GM21367 (cell line): Measurements from ENCODE around the gene NPAS3.

Experiments used
- ATAC-seq: cut with Tn5 transposase; IDR thresholded peaks from one replicate; pipeline ENCODE4 v1.9.1; 2021; ENCODE audit not compliant: unreplicated experiment

The NPAS3 gene

DNA sequence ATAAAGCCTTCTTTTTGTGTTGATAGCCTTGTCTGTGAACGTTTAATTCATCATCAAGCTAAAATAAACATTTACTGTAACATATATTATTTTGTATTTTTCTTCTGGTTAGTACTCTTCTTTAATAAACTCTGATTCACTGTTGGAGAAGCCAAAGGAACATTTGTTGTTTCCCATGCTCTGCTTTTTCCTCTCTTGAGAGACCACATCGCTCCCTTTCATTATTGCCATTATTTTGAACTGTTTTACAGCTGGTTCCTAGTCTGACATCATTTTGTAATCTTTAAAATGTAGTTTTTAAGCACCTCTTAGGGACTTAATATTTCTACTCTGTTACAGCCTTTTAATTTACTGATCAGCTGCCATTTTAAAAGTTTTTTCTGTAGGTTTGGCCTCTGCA, 301.8 kb downstream of the NPAS3 start:
- ATAC-seq, result no peak

DNA sequence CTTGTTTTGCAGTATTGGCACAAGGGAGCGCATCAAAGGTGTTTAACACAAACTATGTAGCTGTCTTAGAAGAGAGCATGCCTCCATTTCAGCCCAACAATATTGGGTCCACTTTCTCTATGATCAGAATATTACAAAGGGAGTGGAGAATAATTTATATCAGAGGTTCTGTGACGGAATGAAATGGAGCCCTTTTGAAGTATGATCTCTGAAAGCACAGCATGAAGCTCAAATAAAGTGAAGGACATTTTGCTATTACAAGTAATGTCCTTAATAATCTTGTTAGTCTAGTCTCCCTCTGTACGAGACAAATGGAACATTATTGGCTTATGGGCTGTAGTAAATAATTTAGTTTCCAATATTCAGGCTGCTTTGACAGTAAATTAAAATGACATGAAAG, 302.7 kb downstream of the NPAS3 start:
- no peak for ATAC-seq

DNA sequence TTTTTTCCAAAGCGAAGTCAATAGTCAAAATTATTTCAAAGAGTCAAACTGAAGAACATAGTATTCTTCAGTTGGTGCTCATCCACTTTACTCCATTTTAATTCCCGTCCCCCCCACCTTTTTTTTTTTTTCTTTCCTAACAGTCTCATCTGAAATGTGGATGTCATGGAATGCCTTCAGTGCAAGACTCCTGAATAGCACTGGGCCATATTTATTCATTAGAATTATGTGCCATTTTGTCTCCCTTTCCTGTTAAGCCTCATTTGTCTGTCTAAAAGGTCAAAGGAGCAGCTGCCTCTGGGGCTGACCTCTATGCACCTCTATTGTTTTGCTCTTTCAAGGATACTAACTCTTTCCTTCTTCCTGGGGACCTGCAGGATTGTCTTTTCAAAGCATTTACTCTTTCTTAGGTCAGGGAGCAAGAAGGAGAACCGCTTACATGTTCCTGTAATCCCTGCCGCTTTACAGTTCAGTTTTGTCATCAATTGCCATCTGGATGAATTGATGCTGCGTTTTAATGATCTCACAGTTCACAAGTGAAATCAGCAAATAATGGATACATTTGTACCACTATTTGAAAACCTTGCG, 310.6 kb downstream of the NPAS3 start:
- ATAC-seq, result no peak

DNA sequence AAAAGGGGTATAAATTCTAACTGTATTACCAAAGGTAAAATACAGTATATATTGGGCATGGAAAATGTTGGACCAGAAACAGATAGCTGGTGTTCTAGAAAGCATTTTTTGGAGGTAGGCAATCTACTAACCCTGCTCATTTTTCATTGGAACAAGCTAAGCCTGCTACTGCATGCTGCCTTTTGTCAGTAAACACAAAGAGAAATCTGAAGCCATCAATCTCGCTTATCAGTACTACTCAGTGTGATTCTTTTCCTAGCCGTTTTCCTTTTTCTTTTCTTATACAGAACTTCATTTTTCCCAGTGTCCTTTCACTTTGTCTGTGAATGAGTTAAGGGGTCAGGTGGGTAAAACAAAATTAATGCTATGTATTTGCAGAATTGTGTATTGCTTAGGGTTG, 312.3 kb downstream of the NPAS3 start:
- ATAC-seq, result no peak

DNA sequence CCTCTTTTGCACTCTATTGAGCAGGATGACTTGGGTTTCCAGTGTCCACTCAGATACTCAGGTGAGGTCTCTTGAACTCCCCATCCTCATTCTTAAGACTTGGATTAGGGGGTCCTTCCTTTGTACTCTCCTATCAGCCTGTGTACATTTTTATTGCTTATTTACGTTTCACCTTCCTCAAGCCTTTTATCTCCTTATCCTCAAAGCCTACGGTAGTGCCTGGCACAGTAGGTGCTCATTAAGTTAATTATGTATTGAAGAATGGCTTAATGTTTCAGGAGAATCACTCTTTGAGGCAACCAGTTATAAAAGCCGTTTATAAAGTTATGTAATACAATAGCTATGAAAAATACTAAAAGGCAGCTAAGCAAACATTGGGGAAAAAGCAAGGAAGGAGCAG, 315.7 kb downstream of the NPAS3 start:
- no peak for ATAC-seq

DNA sequence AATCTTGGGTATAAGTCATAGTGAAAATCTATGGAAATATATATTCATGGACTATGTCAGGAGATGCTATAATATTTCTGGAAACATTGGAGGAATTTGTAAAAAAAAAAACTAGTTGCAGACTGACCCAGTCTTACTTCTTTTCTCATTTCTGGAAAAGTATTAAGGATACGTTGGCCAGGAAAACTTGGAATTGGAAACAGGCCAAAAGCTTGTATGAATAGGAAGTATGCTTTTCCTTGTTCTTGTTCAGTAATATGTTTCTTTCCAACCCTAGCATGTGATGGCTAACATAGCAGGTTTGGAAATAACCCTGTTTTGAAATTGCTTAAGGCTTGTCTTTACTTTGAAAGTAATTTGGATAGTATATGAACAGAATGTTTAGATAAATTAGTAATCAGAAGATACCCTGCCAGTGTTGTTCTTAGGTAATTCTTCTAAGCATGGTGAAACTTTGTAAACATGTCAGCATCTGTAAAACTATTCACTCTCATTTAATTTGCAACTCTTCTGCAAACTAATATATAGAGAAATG, 316.2 kb downstream of the NPAS3 start:
- no peak for ATAC-seq

DNA sequence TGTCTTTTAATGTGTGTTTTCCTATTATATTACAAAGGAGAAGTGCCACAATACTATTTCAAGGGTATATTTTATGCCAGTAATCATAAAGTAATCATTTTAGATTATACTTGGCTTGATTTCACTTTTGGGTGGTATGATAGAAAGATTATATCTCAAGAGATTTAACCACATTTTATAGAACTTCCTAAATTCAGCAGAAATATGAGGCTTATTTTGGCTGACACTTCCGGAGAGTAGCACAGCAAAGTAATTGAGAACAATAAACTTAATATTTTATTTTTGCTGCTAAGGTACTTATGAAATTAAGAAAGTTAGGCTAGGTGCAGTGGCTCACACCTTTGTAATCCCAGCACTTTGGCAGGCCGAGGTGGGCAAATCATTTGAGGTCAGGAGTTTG, 319.1 kb downstream of the NPAS3 start:
- no peak for ATAC-seq

DNA sequence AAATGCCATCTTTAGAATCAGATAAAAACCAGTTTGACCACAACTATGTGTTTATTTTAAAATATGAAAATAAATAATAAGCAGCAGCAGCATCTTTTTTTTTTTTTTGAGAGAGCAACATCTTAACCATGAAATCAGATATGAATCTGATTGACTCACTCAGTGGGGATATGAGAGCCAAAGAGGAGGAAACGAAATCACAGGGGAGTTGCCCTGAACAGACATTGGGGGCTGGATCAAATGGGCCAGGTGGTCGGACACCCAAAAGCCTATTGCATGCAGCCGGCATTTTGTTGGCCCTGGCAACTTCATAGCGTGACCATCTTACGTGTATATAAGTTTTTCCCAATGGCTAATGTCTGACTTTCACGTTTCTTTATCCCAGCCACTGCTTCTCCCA, 321.1 kb downstream of the NPAS3 start:
- no peak for ATAC-seq

DNA sequence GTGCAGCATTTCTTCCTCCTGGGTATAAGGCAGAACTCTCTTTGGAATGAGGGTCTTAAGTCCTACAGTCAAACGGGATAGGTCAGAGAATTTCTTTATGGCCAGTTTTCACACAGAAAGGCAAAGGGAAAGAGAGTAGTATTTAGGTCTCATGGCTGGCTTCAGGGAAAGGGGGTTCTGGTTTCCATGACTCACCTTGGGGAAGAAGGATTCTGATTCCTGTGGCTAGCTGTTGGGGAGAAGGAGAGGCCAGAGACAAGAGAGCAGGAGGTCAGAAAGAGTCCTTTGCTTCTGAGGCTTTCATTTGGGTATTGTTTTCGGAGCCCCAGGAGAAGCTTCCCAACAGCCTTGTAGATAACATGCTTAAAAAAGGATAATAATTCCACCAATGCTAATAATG, 332.5 kb downstream of the NPAS3 start:
- no peak for ATAC-seq

DNA sequence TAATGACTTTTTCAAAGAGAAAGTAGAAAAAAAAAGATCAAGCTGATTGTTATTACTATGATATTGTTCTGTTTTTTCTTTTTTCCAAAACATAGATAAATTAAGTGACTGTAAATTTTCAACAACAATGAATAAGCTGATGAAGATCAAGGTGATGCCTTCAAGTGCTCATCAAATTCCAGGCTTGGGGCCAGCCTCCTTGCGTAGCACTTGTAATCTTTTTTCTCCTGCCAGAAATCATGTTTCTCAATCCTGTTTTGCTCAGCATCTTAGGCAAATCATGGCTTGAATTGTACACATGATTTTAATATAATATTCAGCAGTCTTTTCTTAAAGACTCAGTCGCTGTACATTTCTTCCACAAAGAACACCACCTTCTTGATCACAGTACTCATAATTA, 333.2 kb downstream of the NPAS3 start:
- ATAC-seq, result no peak

DNA sequence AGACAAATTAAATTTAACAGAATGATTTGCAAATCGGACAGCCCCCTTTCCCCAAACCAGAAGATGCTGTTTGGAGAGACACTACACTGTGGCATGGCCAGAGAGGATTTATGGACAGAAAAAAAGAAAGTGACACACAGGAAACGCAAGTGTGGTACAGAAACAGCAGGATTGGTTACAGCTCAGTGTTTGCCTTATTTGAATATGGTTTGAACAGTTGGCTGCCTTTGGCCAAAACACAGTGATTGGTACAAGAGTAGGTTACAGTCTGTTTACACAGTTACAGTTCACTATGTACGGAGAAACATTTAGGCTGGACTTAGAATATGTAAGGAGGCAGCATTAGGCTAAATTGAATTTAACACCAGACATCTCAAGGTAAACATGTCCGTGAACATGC, 335.3 kb downstream of the NPAS3 start:
- no peak for ATAC-seq

DNA sequence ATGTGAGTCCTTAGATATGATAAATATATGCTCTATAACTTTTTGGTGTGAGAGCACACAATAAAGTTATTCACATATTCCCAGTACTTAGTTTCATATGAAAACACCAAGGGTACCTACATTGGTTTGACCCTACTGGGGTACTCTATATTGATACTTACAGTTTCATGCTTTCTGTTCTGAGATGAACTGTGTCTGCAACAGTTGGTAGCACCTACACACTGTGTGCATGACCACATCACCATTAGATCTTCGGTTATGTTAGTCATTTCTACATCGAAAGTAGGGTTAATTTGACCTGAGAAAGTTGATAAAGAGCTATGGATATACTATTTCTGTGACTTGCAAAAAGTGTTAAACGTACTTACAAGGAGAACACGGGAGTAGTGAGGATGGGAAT, 337.2 kb downstream of the NPAS3 start:
- no peak for ATAC-seq

DNA sequence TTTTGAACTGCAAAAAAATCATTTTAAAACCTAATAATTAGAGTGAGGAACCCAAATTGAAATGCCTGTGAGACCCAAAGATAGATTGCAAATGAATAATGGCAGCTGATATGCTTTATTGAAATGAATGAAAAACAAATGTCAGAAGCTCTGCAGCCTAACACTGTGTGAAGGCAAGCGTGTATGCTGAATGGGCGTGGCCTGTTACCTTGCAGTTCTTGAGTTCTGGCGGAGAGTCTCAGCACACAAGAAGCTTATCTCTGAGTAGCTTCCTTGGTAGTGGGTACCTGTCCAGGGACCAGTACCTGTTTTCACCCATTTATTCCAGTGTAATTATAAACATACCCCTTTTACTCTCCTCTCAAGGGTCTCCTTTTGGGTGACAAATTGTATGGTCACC, 341.2 kb downstream of the NPAS3 start:
- ATAC-seq, result no peak

DNA sequence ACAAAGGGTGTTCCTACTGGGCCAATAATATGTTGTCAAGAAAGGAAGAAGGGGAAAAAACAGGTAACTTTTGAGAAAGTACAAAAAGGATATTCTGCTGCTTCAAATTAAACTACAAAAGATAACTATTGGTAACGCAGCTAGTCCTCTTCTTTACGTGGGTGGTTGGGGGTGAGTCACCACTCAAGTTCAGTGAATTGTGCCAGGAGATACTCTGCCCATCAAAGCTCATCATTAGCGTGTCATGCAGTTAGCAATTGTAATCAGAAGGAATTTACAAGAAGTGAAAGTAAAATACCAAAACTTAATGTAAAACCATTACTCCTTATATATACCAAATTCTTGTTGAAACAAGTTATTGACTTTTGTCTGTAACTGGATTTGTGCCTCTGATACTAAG, 342.0 kb downstream of the NPAS3 start:
- no peak for ATAC-seq

DNA sequence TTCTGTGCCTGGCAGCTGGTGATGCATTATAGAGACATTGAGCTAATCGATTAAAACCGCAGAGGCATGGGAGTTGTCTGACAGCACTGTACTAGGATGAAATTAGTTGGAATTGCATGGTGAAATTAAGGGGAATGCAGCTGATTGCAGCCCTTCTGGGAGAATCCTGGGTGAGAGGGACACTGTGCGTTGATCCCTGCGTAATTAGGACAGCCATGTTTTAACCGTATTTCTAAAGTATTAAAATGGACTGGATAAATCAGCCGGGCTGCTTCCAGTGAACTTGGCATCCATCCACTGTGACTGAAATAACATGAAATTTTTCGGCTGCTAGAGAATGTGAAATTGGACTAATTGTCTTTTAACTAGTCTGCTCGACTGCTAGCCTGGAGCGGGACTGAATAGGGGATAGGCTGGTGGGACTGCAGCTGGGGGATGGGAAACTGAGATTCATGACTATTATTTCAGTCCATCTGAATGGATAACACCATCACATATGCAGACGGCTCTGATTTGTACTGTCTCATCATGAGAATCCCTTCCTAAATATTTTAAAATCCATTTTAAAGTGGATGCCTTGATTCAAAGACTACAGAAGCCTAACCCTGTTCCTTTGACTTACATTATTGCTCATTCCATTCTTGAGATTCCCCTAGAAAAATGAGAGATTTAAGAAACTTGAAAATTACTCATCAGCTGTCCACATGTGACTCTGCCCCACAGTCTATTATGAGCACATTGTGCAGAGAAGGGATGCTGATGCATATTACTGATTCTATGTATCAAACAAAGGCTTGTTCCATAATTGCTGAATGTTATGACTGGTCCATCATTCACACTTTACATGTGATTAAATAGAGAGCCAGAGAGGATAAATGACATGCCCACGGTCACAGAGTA, 343.9 kb downstream of the NPAS3 start:
- ATAC-seq, result no peak

DNA sequence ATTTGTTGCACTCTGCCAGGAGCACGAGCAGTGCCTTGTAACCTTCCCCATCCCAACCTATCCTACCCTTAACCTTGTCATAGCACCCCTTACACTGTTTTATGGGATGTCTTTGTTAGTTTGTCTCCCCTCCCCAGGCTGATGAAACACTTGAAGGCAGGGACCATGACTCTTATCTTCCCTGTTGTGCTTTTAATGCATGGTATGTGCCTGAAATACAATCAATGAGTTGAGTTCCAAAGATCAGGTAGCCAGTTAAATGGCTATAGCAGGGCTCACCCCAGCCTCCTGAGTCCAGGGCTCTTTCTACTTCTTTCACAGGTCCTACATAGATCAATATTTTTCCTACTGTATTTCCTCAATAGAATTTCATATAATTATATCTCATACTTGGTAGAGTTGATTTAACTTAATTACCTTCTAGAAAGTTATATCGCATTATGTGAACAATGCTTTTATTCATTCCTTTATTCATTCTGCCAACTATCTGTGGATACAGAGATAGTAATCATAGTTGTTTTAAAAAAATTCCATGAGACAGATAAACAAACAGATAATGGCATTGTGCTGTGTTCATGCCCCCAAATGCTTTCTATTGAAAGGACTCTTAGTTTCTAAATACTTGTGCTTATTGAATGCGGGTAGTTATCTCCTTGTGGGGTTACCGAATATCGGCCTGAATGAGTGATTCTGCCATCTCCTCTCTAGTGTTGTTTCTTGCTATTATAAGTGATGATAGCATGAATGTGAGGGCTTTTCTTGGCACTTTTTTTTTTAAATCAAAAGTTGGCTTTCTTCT, 347.4 kb downstream of the NPAS3 start:
- ATAC-seq, result no peak

DNA sequence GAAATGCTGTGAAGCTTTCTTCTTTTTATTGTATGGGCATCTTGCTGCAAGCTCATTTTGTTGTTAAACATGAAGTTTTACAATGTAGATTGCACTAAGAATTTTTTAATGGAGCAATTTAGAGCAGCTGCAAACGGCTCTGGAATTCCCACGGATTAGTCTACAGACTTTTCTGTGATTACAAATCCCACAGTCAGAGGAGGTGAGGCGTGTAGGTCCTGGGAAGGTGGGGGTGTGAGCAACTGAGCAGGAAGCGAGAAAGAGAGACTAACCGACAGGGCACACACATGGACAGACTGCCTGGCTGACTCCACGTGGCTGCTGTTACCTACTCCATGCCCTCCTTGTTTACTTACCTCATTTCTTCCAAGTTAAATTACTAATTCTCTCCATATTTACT, 348.5 kb downstream of the NPAS3 start:
- no peak for ATAC-seq

DNA sequence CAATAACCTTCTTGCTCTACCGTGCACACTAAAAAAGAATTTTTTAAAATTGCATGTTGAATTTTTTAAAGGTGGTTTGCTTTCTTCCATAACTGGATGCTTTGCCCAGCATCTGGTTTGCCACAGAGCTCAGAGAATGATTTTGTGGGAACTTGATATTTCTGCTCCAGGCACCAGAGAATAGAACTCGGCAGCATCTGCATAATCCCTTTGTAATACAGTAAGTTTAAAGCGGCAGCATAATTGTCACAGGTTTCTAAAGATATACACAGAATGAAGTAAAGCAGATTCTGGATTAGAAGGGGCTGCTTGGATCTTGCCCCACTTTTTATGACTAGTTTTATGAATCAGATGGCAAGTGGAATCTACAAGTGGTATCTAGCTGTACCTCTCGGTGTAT, 352.0 kb downstream of the NPAS3 start:
- no peak for ATAC-seq

DNA sequence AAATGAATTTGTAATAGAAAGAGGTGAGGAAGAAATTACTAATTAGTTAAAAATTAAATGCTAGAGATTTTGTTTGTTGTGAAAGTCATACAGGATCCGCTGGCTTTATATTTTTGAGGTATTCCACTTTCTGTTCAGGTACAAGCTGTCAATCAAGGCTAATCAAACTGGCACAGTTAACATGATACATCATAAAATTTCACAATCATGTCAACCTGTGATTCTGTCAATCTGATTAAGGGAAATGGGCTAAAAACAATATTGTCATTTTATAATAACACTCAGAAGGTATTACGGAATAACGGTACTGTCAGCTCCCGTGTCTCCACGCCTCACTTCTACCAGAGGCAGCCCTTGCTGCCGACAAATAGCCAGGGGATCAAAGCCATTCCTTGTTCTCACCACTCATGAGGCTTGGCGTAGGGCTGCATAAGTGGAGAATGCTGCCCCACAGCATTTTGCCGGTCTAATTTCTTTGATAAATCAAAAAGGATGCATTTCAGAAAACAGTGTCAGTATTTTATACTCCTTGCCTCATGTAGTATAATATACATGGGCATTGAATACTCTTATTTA, 352.9 kb downstream of the NPAS3 start:
- ATAC-seq, result no peak

DNA sequence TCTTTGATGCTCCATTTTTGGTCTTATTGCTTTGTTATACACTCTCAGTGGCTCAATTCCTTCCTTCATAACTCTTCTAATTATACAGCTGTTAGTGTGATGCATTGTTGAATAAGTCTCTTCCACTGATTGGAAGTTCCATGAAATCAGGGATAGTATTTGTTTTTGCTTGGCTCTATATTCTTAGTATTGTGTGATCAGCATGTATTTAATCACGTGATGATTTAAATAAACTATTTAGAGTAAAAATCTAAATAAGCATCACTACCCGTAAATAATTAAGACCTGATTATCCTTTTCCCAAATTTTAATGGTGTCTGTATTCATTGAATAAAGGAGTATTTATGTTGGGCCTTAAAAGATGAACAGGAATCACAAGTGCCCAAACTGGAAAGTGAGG, 355.7 kb downstream of the NPAS3 start:
- ATAC-seq, result no peak

DNA sequence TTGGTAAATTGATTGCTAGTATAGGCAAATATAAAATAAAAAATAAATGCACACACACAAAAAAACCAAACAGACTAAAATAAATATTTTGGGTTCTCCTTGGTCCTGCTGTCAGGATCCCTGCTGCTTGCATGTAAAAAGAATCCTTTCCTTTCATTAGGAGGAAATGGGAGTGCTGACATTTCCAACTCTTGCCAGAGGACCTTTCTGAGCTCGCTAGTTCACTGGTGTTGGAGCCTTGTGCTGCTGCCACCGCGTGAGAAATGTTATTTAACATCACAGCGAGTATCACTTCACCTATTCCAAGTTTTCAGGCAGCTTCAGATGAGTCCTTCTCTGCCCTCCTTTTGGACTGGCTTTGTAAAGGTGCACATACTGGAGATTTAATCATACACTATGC, 358.9 kb downstream of the NPAS3 start:
- ATAC-seq, result no peak
